HEK293 (cell line): ENCODE results near the gene CCDC69.

ENCODE experiments used
- CTCF ChIA-PET: fragments of 350-600 bp; formaldehyde crosslinking; extraction: SDS; loops from one replicate; lab custom pipeline; 2021; ENCODE audit warnings: antibody characterized with exemption; lab: Yijun Ruan, JAX
- POLR2A ChIA-PET: fragments of 300-600 bp; formaldehyde crosslinking; extraction: SDS; loops from one replicate; lab custom pipeline; 2020; ENCODE audit warnings: antibody characterized with exemption, inconsistent platforms; lab: Yijun Ruan, JAX
- H3K27ac ChIP-seq: fragments of 200-500 bp; sonication (Bioruptor generic); 2 replicates; pipeline ENCODE4 v1.5.1; 2014; ENCODE audit warnings: low read depth, low read length, control low read depth, inconsistent platforms; ENCODE audit errors: extremely low read depth
- H3K36me3 ChIP-seq, 2 experiments: fragments of 200-500 bp in 1 of 2; sonication (Bioruptor generic) in 1 of 2; 1 replicate in 1 of 2; 2 replicates in 1 of 2; pipeline ENCODE4 v1.5.1; 2014 to 2017; ENCODE audit warnings: inconsistent platforms in 2 of 2, low read length in 2 of 2; ENCODE audit not compliant: control insufficient read depth in 2 of 2, insufficient read depth in 1 of 2
- H3K4me1 ChIP-seq: fragments of 200-500 bp; sonication (Bioruptor generic); 2 replicates; pipeline ENCODE4 v1.5.1; 2014; ENCODE audit warnings: mild to moderate bottlenecking, low read length, inconsistent platforms; ENCODE audit not compliant: control insufficient read depth, insufficient read depth
- H3K4me3 ChIP-seq: 2 replicates; pipeline ENCODE4 v1.5.1; 2011; ENCODE audit warnings: low read depth, mild to moderate bottlenecking, control low read depth, low read length, moderate library complexity
- H3K9me3 ChIP-seq: fragments of 200-500 bp; sonication (Bioruptor generic); 2 replicates; pipeline ENCODE4 v1.5.1; 2014; ENCODE audit warnings: low read depth, low read length, inconsistent platforms; ENCODE audit not compliant: control insufficient read depth, insufficient read depth
- GLIS1 ChIP-seq: fragments of 450-650 bp; formaldehyde crosslinking; IDR thresholded peaks from 2 replicates; pipeline ENCODE4 v1.5.1; 2016; ENCODE audit warnings: missing biosample characterization, missing genetic modification characterization
- HOXC10 ChIP-seq: sonication (generic); formaldehyde crosslinking; IDR thresholded peaks from 2 replicates; pipeline ENCODE4 v1.8.1; 2023; ENCODE audit warnings: mild to moderate bottlenecking, missing genetic modification reagents
- REPIN1 ChIP-seq: fragments of 450-650 bp; formaldehyde crosslinking; IDR thresholded peaks from 2 replicates; pipeline ENCODE4 v1.5.1; 2017; ENCODE audit warnings: missing biosample characterization, missing genetic modification characterization, low read depth
- SALL2 ChIP-seq: fragments of 450-650 bp; formaldehyde crosslinking; IDR thresholded peaks from 2 replicates; pipeline ENCODE4 v1.5.0; 2017; ENCODE audit warnings: missing biosample characterization, mild to moderate bottlenecking, missing genetic modification characterization, borderline replicate concordance
- SCRT2 ChIP-seq: fragments of 450-650 bp; formaldehyde crosslinking; IDR thresholded peaks from 2 replicates; pipeline ENCODE4 v1.5.1; 2016; ENCODE audit warnings: missing biosample characterization, missing genetic modification characterization
- TRIM28 ChIP-seq: IDR thresholded peaks from 2 replicates; pipeline ENCODE4 v1.6.1; 2011; ENCODE audit warnings: low read length, control low read depth, borderline replicate concordance
- ZFP41 ChIP-seq: fragments of 450-650 bp; formaldehyde crosslinking; IDR thresholded peaks from 2 replicates; pipeline ENCODE4 v1.5.1; 2016; ENCODE audit warnings: missing biosample characterization, missing genetic modification characterization, borderline replicate concordance
- ZNF114 ChIP-seq: fragments of 450-650 bp; formaldehyde crosslinking; IDR thresholded peaks from 2 replicates; pipeline ENCODE4 v1.5.0; 2017; ENCODE audit warnings: missing biosample characterization, missing genetic modification characterization
- ZNF16 ChIP-seq: fragments of 450-650 bp; formaldehyde crosslinking; IDR thresholded peaks from 2 replicates; pipeline ENCODE4 v1.5.1; 2016; ENCODE audit warnings: low read depth, missing biosample characterization, missing genetic modification characterization
- ZNF169 ChIP-seq: fragments of 450-650 bp; formaldehyde crosslinking; IDR thresholded peaks from 2 replicates; pipeline ENCODE4 v1.5.1; 2016; ENCODE audit warnings: missing biosample characterization, missing genetic modification characterization
- ZNF214 ChIP-seq: fragments of 450-650 bp; formaldehyde crosslinking; IDR thresholded peaks from 2 replicates; pipeline ENCODE4 v1.5.1; 2017; ENCODE audit warnings: missing biosample characterization, mild to moderate bottlenecking, missing genetic modification characterization, borderline replicate concordance
- ZNF248 ChIP-seq: fragments of 450-650 bp; formaldehyde crosslinking; IDR thresholded peaks from 2 replicates; pipeline ENCODE4 v1.5.1; 2017; ENCODE audit warnings: missing biosample characterization, missing genetic modification characterization
- ZNF510 ChIP-seq: fragments of 450-650 bp; formaldehyde crosslinking; IDR thresholded peaks from 2 replicates; pipeline ENCODE4 v1.5.1; 2018; ENCODE audit warnings: mild to moderate bottlenecking, missing genetic modification characterization, missing biosample characterization; ENCODE audit not compliant: insufficient replicate concordance
- ZNF549 ChIP-seq: fragments of 450-650 bp; IDR thresholded peaks from 2 replicates; pipeline ENCODE4 v1.5.1; 2018; ENCODE audit warnings: missing biosample characterization, missing genetic modification characterization, mild to moderate bottlenecking, inconsistent platforms, moderate library complexity
- ZNF692 ChIP-seq: fragments of 450-650 bp; formaldehyde crosslinking; IDR thresholded peaks from 2 replicates; pipeline ENCODE4 v1.5.1; 2016; ENCODE audit warnings: missing biosample characterization, missing genetic modification characterization
- ZNF76 ChIP-seq: fragments of 450-650 bp; formaldehyde crosslinking; IDR thresholded peaks from 2 replicates; pipeline ENCODE4; 2016; ENCODE audit warnings: low read depth, missing biosample characterization, missing genetic modification characterization, borderline replicate concordance
- TF ChIP-seq, protein P1 (sequence below): fragments of 450-650 bp; IDR thresholded peaks from 2 replicates; pipeline ENCODE4 v1.5.1; 2018; ENCODE audit warnings: missing biosample characterization, missing genetic modification characterization
- TF ChIP-seq, protein P2 (sequence below): fragments of 450-650 bp; formaldehyde crosslinking; IDR thresholded peaks from 2 replicates; pipeline ENCODE4 v1.5.1; 2016; ENCODE audit warnings: missing biosample characterization, missing genetic modification characterization, low read depth
- TF ChIP-seq, protein P3 (sequence below): fragments of 450-650 bp; formaldehyde crosslinking; IDR thresholded peaks from 2 replicates; pipeline ENCODE4 v1.5.1; 2016; ENCODE audit warnings: missing biosample characterization, missing genetic modification characterization, borderline replicate concordance

CCDC69 gene

DNA sequence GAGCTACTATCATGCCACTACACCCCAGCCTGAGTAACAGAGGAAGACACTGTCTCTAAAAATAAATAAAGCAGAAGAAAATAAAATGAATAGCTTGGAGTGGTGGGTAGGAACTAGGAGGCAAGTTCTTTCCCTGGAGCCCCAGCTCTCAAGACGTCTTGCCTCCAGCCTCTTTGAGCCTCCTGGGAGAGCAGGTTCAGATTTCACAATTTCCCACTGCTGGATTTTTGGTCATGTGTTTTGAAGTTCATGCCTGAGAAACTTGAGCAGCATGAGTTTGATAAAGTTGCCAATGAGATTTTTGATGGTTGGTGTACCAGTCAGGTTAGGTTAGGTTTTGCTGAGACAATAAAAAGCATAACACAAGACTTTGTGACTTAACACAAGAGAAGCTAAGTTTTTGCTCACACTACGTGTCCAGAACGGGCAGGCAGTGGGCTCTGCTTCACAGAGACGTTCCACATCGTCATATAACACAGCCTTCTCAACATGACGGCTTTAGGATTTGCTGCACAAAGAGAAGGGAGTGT is 4.1 kb upstream of the CCDC69 start:
- Histone ChIP-seq H3K4me3 (no peak overlapping the region), H3K4me1 (0 out of 2 replicates have a peak, but pooled peaks cover 3% of the 10 kb centered on the region), H3K36me3 (no peaks in the 10 kb centered on the region), H3K27ac (no peak overlapping the region), H3K9me3 (no peaks in the 10 kb centered on the region)
- TF ChIP-seq ZNF510 (tag by site-specific recombination) = no peak
- peak; percentile 27; the same call in 1 of the 2 replicates for TF ChIP-seq TRIM28
- peak; percentile 20; the same call in 1 of the 2 replicates for TF ChIP-seq GLIS1 (tag by site-specific recombination)
- ChIA-PET POLR2A (no interaction called here), CTCF (interaction anchor here (1.0 to 1.6 kb wide), 3 partner anchors 11 to 88 kb away, joined by 3 to 9 read pairs (median 5); no protein-coding TSS in a partner anchor)

DNA sequence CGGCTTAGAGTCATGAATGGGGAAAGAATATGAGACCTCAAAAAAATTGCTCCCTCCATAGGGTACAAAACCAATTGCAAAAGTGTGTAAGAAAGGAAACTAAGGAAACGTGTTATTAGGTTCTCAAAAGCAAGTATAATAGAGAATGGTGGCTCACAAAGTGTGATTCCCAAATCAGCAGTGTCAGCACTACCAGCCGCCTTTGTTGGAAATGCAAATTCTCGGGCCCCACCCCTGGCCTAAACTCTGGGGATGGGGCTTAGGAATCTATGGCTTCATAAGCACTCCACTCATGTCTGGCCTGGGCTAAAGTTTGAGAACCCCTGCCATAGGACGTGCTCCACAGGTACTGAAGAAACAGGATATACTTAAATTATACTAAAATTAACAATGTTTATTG is 1.6 kb upstream of the CCDC69 start:
- Histone ChIP-seq H3K4me1 (0 out of 2 replicates have a peak, but pooled peaks cover 3% of the 10 kb centered on the region), H3K36me3 (no peaks in the 10 kb centered on the region)
- TF ChIP-seq ZNF114 (tag by site-specific recombination) (no peak), REPIN1 (tag by site-specific recombination) (no peak), ZNF214 (tag by site-specific recombination) (no peak), ZFP41 (tag by site-specific recombination) (no peak), ZNF692 (tag by site-specific recombination) (no peak), SALL2 (tag by site-specific recombination) (no peak), ZNF549 (tag by site-specific recombination) (no peak), ZNF248 (tag by site-specific recombination) (no peak), HOXC10 (CRISPR knock-in tag) (no peak), ZNF16 (no peak), ZNF169 (tag by site-specific recombination) (no peak), SCRT2 (no peak), ZNF76 (no peak)
- TF ChIP-seq, protein P1, sequence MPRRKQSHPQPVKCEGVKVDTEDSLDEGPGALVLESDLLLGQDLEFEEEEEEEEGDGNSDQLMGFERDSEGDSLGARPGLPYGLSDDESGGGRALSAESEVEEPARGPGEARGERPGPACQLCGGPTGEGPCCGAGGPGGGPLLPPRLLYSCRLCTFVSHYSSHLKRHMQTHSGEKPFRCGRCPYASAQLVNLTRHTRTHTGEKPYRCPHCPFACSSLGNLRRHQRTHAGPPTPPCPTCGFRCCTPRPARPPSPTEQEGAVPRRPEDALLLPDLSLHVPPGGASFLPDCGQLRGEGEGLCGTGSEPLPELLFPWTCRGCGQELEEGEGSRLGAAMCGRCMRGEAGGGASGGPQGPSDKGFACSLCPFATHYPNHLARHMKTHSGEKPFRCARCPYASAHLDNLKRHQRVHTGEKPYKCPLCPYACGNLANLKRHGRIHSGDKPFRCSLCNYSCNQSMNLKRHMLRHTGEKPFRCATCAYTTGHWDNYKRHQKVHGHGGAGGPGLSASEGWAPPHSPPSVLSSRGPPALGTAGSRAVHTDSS (tag by site-specific recombination) = no peak
- TF ChIP-seq, protein P2, sequence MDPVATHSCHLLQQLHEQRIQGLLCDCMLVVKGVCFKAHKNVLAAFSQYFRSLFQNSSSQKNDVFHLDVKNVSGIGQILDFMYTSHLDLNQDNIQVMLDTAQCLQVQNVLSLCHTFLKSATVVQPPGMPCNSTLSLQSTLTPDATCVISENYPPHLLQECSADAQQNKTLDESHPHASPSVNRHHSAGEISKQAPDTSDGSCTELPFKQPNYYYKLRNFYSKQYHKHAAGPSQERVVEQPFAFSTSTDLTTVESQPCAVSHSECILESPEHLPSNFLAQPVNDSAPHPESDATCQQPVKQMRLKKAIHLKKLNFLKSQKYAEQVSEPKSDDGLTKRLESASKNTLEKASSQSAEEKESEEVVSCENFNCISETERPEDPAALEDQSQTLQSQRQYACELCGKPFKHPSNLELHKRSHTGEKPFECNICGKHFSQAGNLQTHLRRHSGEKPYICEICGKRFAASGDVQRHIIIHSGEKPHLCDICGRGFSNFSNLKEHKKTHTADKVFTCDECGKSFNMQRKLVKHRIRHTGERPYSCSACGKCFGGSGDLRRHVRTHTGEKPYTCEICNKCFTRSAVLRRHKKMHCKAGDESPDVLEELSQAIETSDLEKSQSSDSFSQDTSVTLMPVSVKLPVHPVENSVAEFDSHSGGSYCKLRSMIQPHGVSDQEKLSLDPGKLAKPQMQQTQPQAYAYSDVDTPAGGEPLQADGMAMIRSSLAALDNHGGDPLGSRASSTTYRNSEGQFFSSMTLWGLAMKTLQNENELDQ (tag by site-specific recombination) = no peak
- TF ChIP-seq, protein P3, sequence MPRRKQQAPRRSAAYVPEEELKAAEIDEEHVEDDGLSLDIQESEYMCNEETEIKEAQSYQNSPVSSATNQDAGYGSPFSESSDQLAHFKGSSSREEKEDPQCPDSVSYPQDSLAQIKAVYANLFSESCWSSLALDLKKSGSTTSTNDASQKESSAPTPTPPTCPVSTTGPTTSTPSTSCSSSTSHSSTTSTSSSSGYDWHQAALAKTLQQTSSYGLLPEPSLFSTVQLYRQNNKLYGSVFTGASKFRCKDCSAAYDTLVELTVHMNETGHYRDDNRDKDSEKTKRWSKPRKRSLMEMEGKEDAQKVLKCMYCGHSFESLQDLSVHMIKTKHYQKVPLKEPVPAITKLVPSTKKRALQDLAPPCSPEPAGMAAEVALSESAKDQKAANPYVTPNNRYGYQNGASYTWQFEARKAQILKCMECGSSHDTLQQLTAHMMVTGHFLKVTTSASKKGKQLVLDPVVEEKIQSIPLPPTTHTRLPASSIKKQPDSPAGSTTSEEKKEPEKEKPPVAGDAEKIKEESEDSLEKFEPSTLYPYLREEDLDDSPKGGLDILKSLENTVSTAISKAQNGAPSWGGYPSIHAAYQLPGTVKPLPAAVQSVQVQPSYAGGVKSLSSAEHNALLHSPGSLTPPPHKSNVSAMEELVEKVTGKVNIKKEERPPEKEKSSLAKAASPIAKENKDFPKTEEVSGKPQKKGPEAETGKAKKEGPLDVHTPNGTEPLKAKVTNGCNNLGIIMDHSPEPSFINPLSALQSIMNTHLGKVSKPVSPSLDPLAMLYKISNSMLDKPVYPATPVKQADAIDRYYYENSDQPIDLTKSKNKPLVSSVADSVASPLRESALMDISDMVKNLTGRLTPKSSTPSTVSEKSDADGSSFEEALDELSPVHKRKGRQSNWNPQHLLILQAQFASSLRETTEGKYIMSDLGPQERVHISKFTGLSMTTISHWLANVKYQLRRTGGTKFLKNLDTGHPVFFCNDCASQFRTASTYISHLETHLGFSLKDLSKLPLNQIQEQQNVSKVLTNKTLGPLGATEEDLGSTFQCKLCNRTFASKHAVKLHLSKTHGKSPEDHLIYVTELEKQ (tag by site-specific recombination) = no peak

More for the DNA sequence above, 1.6 kb upstream of the CCDC69 start:
- Histone ChIP-seq H3K27ac (no peak overlapping the region), H3K9me3 (no peaks in the 10 kb centered on the region), H3K4me3 (no peak overlapping the region)
- ChIA-PET CTCF (interaction anchor here (0.5 to 0.7 kb wide), 2 partner anchors 15 to 31 kb away, joined by 6 read pairs; no protein-coding TSS in a partner anchor), POLR2A (no interaction called here)
